ENCODE measurements around the gene IL17C.

The IL17C gene

DNA sequence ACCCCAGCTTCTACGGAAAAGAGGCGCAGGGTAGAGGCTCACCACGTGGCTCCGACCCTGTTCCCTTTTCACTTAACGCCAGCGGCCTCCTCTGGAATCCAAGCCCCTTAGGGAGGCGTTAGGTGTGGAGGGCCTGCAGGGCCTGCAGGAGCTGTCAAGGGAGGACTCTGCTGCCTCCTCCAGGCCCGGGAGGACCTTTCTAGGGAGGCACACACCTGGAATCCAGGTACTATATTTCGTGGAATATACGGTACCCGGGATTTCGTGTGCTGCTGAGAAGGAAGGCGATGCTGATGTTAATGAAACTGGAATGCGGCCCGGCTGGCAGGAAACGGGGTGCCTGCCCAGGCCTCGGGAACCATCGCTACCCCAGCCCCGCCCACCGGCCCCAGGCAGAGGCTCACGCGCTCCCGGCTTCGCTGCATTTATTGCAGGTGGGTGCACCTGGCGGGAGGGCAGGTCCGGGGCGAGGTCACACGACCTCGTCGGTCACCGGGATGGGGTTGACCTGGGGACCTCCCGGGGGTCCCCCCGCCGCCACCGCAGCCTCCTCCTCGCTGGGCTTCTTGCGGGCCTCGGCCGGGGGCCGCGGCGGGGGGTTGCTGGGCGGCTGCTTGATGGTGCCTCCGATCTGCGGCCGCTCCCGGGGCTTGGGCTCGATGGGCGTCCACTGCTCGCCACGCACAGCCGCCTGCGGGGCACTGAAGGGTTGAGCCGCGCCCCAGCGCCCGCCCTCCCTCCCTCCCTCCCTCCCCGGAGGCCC lies 4.7 kb downstream of the IL17C start:
- in situ Hi-C loops (cut with HindIII; ENCODE audit: low sequenced_read_pairs): no loop called here
- no peak overlapping the region for H3K4me3 ChIP-seq (ENCODE audit: low read depth, low read length)
- TF ChIP-seq, protein P1, sequence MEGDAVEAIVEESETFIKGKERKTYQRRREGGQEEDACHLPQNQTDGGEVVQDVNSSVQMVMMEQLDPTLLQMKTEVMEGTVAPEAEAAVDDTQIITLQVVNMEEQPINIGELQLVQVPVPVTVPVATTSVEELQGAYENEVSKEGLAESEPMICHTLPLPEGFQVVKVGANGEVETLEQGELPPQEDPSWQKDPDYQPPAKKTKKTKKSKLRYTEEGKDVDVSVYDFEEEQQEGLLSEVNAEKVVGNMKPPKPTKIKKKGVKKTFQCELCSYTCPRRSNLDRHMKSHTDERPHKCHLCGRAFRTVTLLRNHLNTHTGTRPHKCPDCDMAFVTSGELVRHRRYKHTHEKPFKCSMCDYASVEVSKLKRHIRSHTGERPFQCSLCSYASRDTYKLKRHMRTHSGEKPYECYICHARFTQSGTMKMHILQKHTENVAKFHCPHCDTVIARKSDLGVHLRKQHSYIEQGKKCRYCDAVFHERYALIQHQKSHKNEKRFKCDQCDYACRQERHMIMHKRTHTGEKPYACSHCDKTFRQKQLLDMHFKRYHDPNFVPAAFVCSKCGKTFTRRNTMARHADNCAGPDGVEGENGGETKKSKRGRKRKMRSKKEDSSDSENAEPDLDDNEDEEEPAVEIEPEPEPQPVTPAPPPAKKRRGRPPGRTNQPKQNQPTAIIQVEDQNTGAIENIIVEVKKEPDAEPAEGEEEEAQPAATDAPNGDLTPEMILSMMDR (IDR thresholded peaks at IDR 0.05; ENCODE audit: low read depth, low read length, missing control alignments): no peak
- no peak for DNase-seq (ENCODE audit: low read depth)

DNA sequence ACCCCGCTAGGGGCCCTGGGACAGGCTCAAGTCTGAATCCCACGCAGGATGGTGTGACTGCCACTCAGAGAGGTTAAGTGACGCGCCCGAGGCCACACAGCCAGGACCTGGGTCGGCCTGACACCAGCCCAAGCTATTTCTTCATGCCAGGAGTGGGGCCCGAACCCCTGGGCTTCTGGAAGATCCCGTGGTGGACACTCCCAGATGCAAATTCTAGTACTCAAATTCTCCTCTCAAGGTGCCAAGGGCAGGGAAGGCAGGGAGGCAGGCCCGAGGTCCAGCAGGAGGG lies 5.2 kb downstream of the IL17C start:
- no peak overlapping the region for H3K4me3 ChIP-seq (ENCODE audit: low read depth, low read length)
- in situ Hi-C loops (cut with HindIII; ENCODE audit: low sequenced_read_pairs): no loop called here
- no peak for DNase-seq (ENCODE audit: low read depth)
- TF ChIP-seq, protein P1 (IDR thresholded peaks at IDR 0.05; ENCODE audit: low read depth, low read length, missing control alignments): no peak

DNA sequence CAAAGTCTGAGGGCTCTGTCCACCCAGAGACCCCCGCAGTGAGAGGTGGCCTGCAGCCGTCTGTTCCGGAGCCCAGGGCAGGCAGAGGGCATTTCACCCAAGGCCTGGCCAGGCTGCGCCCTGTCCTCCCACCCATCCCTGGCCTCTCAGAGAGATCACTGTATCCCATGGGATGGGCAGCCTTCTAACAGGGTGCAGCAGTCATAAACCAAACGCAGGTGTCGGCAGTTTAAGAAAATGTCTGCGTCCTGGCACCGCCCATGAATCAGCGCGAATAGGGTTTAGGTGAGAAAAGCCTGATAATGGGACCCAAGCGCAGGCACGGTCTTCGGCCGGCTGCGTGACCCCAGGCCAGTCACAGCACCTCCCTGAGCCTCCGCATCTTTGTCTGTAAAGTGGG lies 7.1 kb downstream of the IL17C start:
- H3K4me3 ChIP-seq (ENCODE audit: low read depth, low read length): no peak overlapping the region
- in situ Hi-C loops (cut with HindIII; ENCODE audit: low sequenced_read_pairs): no loop called here
- DNase-seq (ENCODE audit: low read depth): no peak
- TF ChIP-seq, protein P1 (IDR thresholded peaks at IDR 0.05; ENCODE audit: low read depth, low read length, missing control alignments): no peak

DNA sequence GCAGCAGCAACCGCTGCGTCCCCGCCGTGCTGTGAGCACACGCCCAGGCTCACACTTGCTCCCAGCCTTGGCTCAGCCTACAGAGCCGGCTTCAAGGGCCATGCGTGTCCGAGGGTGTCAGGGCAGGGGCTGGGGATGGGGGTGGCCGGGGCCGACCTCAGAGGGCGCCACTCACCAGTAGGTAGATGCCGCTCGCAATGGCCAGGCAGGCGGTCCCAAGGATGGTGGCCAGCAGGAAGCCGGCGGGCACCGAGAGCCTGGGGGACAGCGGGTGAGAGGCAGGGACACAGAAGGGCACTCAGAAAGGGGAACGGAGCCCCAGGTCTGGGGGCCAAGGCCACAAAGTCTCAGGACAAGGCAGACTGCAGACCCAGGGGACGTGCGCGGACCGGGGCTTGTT lies 7.6 kb downstream of the IL17C start:
- TF ChIP-seq, protein P1 (IDR thresholded peaks at IDR 0.05; ENCODE audit: low read depth, low read length, missing control alignments): no peak
- no peak overlapping the region for H3K4me3 ChIP-seq (ENCODE audit: low read depth, low read length)
- no peak for DNase-seq (ENCODE audit: low read depth)
- in situ Hi-C loops (cut with HindIII; ENCODE audit: low sequenced_read_pairs): no loop called here

DNA sequence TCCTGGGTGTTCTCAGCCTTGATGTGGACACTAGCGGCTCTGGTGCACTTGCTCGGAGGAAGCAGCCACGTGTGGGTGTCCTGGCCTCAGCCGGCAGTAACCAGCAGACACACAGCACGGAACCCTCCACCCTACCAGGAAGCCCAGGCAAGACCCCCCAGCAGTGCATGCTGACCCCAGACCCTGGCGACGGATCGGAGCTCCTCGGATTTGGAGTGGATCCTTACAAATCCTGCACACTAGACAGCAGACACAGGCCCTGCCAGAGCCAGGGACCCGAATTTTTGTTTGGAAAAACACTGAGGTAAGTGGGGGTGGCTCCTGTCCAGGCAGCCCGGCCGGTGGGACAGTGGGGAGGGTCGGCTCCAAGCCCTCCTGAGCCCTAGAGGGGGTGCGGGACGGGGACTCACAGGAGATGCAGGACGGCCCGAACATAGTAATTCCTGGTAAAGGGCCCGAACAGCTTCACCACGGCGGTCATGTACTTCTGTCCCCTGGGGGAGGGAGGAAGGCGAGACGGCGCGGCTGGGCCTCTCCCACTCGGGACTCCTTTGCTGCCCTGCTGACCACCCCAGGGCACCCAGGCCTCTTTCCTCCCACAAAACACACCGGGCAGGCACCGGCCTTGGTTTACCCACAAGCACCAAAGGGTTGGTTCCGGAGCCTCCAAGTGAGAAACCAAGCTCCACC lies 8.1 kb downstream of the IL17C start:
- TF ChIP-seq, protein P1 (IDR thresholded peaks at IDR 0.05; ENCODE audit: low read depth, low read length, missing control alignments): no peak
- no peak for DNase-seq (ENCODE audit: low read depth)
- in situ Hi-C loops (cut with HindIII; ENCODE audit: low sequenced_read_pairs): no loop called here
- H3K4me3 ChIP-seq (ENCODE audit: low read depth, low read length): no peak overlapping the region

DNA sequence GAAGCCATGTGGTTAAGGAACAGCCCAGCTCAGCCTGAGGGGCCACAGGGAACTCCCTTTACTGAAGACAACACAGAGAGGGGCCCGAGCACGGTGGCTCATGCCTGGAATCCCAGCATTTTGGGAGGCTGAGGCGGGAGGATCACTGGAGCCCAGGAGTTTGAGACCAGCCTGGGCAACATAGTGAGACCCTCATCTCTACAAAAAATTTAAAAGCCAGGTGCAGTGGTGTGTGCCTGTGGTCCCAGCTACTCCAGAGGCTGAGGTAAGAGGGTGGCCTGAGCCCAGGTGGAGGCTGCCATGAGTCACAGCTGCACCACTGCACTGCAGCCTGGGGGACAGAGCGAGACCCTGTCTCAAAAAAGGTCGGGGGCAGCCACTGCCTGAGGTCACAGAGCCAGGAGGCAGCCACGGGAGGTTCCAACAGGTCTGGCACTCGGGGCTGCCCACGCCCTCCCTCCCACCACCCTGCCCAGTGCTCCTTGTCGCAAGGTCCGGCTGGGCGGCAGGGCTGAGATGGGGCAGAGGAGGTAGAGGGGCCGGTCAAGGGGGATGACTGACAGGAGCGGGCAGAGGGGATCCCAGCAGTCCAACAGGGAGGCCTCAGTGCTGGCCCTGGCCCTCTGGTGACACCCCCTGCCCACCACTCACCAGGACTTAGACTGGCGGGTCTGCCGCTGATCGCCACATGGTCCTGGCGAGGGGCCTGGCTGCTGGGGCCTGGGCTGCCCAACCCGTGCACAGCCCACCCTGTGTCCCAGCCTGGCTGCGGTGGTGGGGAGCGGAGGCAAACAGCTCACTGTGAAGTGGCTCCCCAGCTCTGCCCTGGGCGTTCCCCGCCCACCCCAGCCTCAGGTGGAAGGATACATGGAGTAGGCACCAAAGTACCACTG lies 9.1 kb downstream of the IL17C start:
- no peak overlapping the region for H3K4me3 ChIP-seq (ENCODE audit: low read depth, low read length)
- TF ChIP-seq, protein P1 (IDR thresholded peaks at IDR 0.05; ENCODE audit: low read depth, low read length, missing control alignments): no peak
- no peak for DNase-seq (ENCODE audit: low read depth)
- in situ Hi-C loops (cut with HindIII; ENCODE audit: low sequenced_read_pairs): no loop called here
